GDM1 (cell line): ENCODE measurements around the gene TAF1B.

Experiments used
- DNase-seq: peaks from one replicate; lab custom pipeline; 2025; lab: John Stamatoyannopoulos, UW

The TAF1B gene

GRCh38 chr2:9966491-9967022 is 123.3 kb downstream of the TAF1B start:
- no peak for DNase-seq

- DNase-seq: no peak
Measured at GRCh38 chr2:9967053-9967775, 123.9 kb downstream of the TAF1B start.

GRCh38 chr2:9968553-9969497 is 125.6 kb downstream of the TAF1B start:
- DNase-seq: no peak

- DNase-seq: no peak
Measured at GRCh38 chr2:9970200-9971044, 127.1 kb downstream of the TAF1B start.

DNA sequence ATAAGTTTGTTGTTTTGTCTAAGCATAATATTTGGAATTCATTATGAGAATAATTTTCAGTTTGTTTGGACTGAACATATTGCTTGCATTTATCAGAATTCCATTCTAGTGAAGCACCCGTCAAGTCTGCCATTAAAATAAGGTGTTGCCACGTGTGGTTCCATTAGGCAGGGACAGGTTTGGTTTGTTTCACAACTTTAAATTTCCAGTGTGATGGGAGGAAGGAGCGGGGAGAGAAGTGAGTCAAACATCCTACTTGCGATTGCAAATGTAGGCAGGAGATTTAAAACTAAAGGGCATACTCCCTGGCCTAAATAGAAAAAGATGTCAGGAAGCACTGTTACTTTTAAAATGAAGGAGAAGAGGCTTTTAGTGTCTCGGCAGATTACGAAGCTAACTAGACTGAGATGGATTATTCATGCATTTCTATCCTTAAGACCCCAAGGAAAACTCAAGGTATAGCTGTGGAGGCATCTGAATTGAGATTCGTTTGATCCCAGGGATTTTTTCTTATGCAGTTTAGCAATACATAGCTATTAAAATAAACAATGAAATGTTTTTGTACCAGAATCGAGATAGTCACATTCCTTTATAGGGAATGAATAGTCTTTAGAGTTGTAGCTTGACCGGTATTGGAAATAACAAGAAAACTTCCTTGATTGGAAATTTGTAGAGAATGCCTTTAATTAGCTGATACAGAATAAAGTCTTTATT is 128.0 kb downstream of the TAF1B start:
- no peak for DNase-seq

- DNase-seq: no peak
Measured at GRCh38 chr2:9971890-9972289, 128.6 kb downstream of the TAF1B start.

DNA sequence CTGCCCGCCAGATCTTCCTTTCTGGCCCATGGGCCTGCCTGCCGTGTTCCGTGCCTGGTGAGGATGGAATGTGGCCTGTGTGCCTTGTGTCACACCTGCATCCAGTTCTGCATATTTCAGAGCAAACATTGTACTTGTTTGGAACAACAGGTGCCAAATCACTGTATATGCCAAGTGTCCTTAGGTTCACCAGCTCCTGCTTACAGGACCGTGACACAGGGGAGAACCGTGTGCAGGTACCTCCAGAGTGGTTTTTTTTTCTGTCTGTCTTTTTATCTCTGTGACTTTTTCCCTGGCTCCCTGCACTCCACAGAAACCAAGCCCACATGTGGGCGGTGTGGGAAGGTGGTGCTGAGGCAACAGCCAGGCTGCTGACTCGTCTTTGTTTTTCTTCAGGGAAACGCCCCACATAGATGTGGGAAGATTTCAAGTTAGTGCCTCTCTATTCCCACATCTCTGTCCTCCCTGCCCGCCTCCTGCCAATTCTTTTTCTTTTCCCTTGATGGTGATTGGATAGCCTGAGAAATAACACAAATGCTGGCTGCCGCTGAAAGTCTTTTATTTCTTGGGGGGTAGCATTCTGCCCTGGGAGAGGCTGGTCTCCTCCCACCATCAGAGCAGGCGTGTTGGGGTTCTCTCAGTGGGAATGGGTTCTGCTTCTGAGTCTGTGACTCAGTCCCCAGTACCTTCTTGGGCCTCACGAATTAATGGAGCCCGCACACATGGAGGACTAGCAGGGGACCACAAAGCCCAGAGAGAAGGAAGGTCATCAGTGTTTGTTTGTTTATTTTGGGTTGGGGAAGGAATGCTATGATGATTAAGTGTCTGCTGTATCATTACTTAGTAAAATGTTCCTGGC is 129.6 kb downstream of the TAF1B start:
- no peak for DNase-seq

GRCh38 chr2:9973690-9974089 is 130.4 kb downstream of the TAF1B start:
- no peak for DNase-seq

DNA sequence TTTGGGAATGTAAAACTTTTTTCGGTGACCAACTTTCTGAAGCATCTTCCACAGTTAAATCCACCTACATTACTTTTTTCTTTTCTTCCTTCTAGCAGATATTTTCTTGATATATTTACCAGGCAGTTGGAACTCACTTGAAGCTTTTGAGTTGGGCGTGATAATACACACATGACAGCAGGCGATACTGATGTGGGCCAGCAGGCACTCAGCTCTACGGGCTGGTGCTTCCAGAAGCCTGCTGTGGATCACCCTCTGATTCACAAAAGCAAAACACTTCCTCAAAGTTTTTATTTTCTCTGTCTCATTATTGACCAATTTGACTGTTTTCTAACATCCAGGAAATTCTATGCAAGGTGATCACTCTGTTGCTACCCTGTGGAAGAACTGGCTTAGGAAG is 131.1 kb downstream of the TAF1B start:
- DNase-seq: no peak

- no peak for DNase-seq
Measured at GRCh38 chr2:9975328-9975727, 132.1 kb downstream of the TAF1B start.

DNA sequence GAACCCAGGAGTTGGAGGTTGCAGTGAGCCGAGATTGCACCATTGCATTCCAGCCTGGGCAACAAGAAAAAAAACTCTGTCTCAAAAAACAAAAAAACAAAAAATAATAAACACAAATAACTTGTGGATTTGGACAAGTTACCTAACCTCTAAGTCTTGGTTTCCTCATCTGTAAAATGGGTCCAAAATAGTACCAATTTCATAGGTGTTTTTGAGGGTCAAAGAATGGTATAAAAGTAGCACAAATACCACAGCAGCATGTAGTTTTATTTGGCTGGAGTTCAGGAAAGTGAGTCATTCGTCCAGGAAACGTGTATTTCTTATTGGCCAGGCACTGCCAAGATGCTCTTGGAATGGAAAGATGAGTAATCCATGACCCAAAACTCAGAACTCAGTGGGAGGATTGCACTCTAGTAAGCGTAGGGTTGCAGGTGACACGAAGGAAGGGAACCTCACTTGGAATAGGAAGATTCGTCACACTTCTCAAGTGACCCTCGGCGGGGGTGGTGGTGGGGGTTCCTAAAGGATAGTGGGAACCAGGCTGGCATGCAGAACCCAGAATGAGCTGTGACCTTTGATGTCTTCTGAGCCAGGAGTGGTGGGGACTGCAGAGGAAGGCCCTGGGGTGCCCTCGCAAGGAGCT is 132.7 kb downstream of the TAF1B start:
- no peak for DNase-seq

DNA sequence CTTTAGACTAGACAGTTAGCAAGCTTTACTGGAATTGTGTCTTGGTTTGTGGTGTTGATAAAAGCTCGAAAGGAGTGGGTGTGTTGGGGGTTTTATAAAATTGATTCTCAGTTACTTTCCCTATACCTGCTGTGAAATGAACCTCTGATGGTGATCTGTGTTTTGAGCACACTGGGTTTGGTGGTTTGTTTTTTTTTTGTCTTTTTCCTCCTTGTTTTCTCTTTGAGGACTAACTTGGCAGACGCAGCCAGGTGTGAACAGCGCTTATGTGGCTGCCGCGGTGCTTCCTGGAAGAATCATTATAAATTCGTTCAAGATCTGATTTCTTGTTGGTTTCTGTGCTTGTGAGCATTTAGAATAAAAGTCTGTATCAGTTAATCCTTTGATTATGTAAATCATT is 136.7 kb downstream of the TAF1B start:
- DNase-seq: no peak

- DNase-seq: no peak
Measured at GRCh38 chr2:9980520-9980919, 137.2 kb downstream of the TAF1B start.

GRCh38 chr2:9981655-9982054 is 138.4 kb downstream of the TAF1B start:
- no peak for DNase-seq

DNA sequence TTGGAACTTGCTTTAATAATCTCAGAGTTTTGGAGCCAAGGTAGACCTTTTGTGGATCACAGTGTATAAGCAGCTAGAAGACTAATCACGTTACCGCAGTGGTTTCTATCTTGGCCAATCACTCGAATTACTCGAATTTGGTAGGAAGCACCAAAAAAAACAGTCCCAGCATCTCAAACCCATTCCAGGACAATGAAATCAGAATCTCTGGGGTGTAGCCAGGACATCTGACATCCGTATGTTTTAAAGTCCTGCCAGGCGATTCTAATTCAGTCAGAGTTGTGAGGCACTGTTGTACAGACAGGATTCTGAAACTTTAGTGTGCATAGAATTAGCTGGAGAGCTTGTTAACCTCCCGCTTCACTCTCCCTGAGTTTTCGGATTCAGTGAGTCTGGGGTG is 139.0 kb downstream of the TAF1B start:
- no peak for DNase-seq

DNA sequence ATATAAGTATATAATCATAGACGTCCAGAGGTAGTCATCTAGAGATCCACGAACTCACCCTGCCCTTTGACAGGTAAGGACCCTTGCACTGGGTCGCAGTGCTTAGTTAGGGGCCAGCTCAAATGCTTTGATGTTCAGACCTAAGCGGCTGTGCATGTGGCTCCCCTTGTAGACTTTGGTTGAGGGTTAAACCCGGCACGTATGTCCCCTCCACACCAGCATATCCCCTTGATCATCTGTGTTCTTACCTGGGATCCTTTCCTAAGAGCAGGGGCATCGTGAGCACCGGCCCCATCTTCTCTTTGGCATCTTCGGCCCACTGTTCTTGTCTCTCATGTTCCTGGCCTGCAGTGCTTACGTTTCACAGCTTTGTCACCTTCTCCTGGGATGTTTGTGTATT is 139.6 kb downstream of the TAF1B start:
- DNase-seq: no peak

DNA sequence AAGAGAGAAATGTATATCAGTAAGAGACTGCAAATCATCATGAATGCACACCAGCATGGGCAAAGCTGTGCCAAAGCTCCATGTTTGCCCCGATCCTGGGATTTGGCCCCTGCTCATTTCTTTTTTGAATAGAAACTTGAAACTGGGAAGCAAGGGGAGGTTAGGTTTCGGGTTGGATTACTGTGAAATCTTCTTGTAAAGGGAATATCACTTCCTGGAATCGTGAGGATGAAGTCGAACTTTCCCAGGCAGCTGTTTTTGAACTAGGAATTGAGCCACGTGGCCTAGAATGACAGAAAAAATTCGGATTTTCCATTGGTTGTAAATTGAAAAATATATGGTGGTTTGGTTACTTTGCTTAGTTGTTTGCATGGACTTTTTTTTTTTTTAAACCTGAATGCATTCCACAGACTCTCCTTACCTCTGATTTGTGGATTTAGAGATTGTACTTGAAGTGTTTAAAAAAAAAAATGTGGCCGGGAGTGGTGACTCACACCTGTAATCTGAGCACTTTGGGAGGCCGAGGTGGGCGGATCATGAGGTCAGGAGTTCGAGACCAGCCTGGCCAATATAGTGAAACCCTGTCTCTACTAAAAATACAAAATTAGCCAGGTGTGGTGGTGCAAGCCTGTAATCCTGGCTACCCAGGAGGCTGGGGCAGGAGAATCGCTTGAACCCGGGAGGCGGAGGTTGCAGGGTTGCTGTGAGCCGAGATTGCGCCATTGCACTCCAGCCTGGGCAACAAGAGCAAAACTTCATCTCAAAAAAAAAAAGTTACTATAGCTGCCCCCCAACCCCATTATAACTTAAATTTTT is 140.3 kb downstream of the TAF1B start:
- DNase-seq: no peak
